A549 (cell line): ENCODE results near the gene TMX3. TPM values are rescaled to one million over a fixed set of nuclear protein-coding genes. Genes with fewer than 3 reads are reported as not detected.

ENCODE experiments used
- ATAC-seq, 2 experiments: fragments of 200-7000 bp in 1 of 2; fragments of >200 bp in 1 of 2; cut with Nextera tagmentation in 1 of 2; cut with Tn5 transposase in 1 of 2; 3 replicates each; pipeline versions ENCODE4 v1.8.0 to v1.9.1; 2018 to 2020; ENCODE audit warnings: mild to moderate bottlenecking in 1 of 2, moderate library complexity in 1 of 2
- CTCF ChIA-PET: fragments of 300-600 bp; sonication (Branson Sonifier 250); formaldehyde crosslinking; extraction: SDS; loops from one replicate; lab custom pipeline; 2021; ENCODE audit warnings: antibody characterized with exemption, inconsistent platforms; lab: Yijun Ruan, JAX
- POLR2A ChIA-PET: fragments of 350-600 bp; formaldehyde crosslinking; extraction: SDS; loops from one replicate; lab custom pipeline; 2021; ENCODE audit warnings: antibody characterized with exemption, inconsistent platforms; lab: Yijun Ruan, JAX
- DNase-seq, 2 experiments: peaks; one replicate each; pipeline versions ENCODE4 v3.0.0 to v3.0.0-alpha.2; 2011 to 2016; ENCODE audit warnings: low read depth in 1 of 2, low spot score in 1 of 2
- FAIRE-seq: peaks from 2 replicates; lab custom pipeline; 2011; peaks lifted over from hg19 to GRCh38; lab: Jason Lieb, UNC
- H3K27ac ChIP-seq, 2 experiments: fragments of >200 bp; sonication (Bioruptor Twin); formaldehyde crosslinking; 3 replicates each; pipeline ENCODE4 v1.5.1; 2016 to 2017
- H3K4me1 ChIP-seq: fragments of >200 bp; sonication (Bioruptor Twin); formaldehyde crosslinking; 3 replicates; pipeline ENCODE4 v1.6.1; 2016
- H3K4me2 ChIP-seq: fragments of >200 bp; sonication (Bioruptor Twin); formaldehyde crosslinking; 3 replicates; pipeline ENCODE4 v1.6.1; 2016
- H3K4me3 ChIP-seq: fragments of >200 bp; sonication (Bioruptor Twin); formaldehyde crosslinking; 3 replicates; pipeline ENCODE4 v1.5.1; 2016
- H3K9me3 ChIP-seq: fragments of >200 bp; sonication (Bioruptor Twin); formaldehyde crosslinking; 3 replicates; pipeline ENCODE4 v1.6.1; 2016
- CBX2 ChIP-seq: fragments of 200-600 bp; sonication (generic); IDR thresholded peaks from 2 replicates; pipeline ENCODE4 v1.6.1; 2016; ENCODE audit warnings: low read depth, mild to moderate bottlenecking, borderline replicate concordance
- CBX8 ChIP-seq: fragments of 200-600 bp; sonication (generic); IDR thresholded peaks from 2 replicates; pipeline ENCODE4 v1.6.1; 2016
- CEBPB ChIP-seq, 2 experiments: fragments of >200 bp in 1 of 2; sonication (Bioruptor Twin) in 1 of 2; formaldehyde crosslinking in 1 of 2; IDR thresholded peaks; 2 replicates each; pipeline ENCODE4 v1.6.1; 2012 to 2016
- CHD2 ChIP-seq: fragments of 150-350 bp; IDR thresholded peaks from 2 replicates; pipeline ENCODE4 v1.6.1; 2014; ENCODE audit warnings: low read length; ENCODE audit not compliant: partially characterized antibody
- EHMT2 ChIP-seq: fragments of 200-600 bp; sonication (generic); IDR thresholded peaks from 2 replicates; pipeline ENCODE4 v1.6.1; 2016; ENCODE audit warnings: antibody characterized with exemption, low read depth, mild to moderate bottlenecking, moderate library complexity
- ESRRA ChIP-seq: fragments of 150-350 bp; IDR thresholded peaks from 2 replicates; pipeline ENCODE4 v1.6.1; 2014; ENCODE audit warnings: mild to moderate bottlenecking, low read length, borderline replicate concordance
- FOSL2 ChIP-seq, 2 experiments: fragments of 450-650 bp in 1 of 2; fragments of >200 bp in 1 of 2; sonication (Bioruptor Twin) in 1 of 2; formaldehyde crosslinking; IDR thresholded peaks; 2 replicates each; pipeline versions ENCODE4 v1.5.0 to v1.6.1; 2016 to 2020; ENCODE audit warnings: mild to moderate bottlenecking in 1 of 2, moderate library complexity in 1 of 2
- HEYL ChIP-seq: fragments of 250-450 bp; sonication (Bioruptor Pico); IDR thresholded peaks from 2 replicates; pipeline ENCODE4 v1.8.0; 2021; ENCODE audit warnings: mild to moderate bottlenecking, moderate library complexity
- KDM1A ChIP-seq: fragments of 200-600 bp; sonication (generic); IDR thresholded peaks from 2 replicates; pipeline ENCODE4 v1.6.1; 2016; ENCODE audit warnings: low read depth, mild to moderate bottlenecking
- MYC ChIP-seq: IDR thresholded peaks from 2 replicates; pipeline ENCODE4 v1.6.1; 2012; ENCODE audit warnings: mild to moderate bottlenecking, inconsistent platforms, low read length, improper control_type of control experiment, borderline replicate concordance
- NR3C1 ChIP-seq: fragments of >200 bp; sonication (Bioruptor Twin); formaldehyde crosslinking; IDR thresholded peaks from 3 replicates; pipeline ENCODE4 v1.6.1; 2017
- POLR2AphosphoS2 ChIP-seq: conservative IDR thresholded peaks from 2 replicates; pipeline ENCODE4 v1.6.1; 2012; ENCODE audit warnings: low read length, improper control_type of control experiment, inconsistent platforms
- RARB ChIP-seq: fragments of 250-450 bp; sonication (Bioruptor Pico); IDR thresholded peaks from 2 replicates; pipeline ENCODE4 v1.8.0; 2021; ENCODE audit warnings: mild to moderate bottlenecking, moderate library complexity
- RFX5 ChIP-seq: fragments of 450-650 bp; IDR thresholded peaks from 2 replicates; pipeline ENCODE4 v1.7.1; 2014; ENCODE audit warnings: antibody characterized with exemption, mild to moderate bottlenecking, moderate library complexity
- TP53 ChIP-seq: fragments of 250-450 bp; sonication (Bioruptor Pico); IDR thresholded peaks from 2 replicates; pipeline ENCODE4 v1.5.0; 2021; ENCODE audit warnings: mild to moderate bottlenecking, moderate library complexity
- ZNF302 ChIP-seq: fragments of 250-450 bp; sonication (Bioruptor Pico); IDR thresholded peaks from 2 replicates; pipeline ENCODE4 v1.9.0; 2021; ENCODE audit warnings: inconsistent platforms, mild to moderate bottlenecking, moderate library complexity
- ZSCAN20 ChIP-seq: fragments of 250-450 bp; sonication (Bioruptor Pico); IDR thresholded peaks from 2 replicates; pipeline ENCODE4 v1.8.0; 2022; ENCODE audit warnings: mild to moderate bottlenecking, moderate library complexity
- WGBS: methylation state at CpG from one replicate; pipeline ENCODE4 v1.1.6; 2017; ENCODE audit errors: missing lambda C conversion rate; 5-methylcytosine and 5-hydroxymethylcytosine counted together
- polyA plus RNA-seq, 4 experiments: library from polyadenylated mRNA; depleted of rRNA in 3 of 4; stranded (reverse); fragments of >200 nt; fragmentation: RNase III in 1 of 4; extraction: RNeasy Plus Mini Kit Qiagen cat#74134 plus additional on column Dnase treatment in 1 of 4; gene quantifications; 2 replicates in 3 of 4; 3 replicates in 1 of 4; pipeline ENCODE4 v1.2.3, GENCODE V29; 2011 to 2017
- TF ChIP-seq, protein P1 (sequence below): IDR thresholded peaks from 2 replicates; pipeline ENCODE4 v1.6.1; 2012
- TF ChIP-seq, protein P2 (sequence below): fragments of 150-350 bp; IDR thresholded peaks from 2 replicates; pipeline ENCODE4 v1.6.1; 2014; ENCODE audit warnings: low read depth, mild to moderate bottlenecking, low read length
- TF ChIP-seq, protein P3 (sequence below): fragments of >200 bp; sonication (Bioruptor Twin); formaldehyde crosslinking; IDR thresholded peaks from 3 replicates; pipeline ENCODE4 v1.6.1; 2016
- TF ChIP-seq, protein P4 (sequence below): IDR thresholded peaks from 2 replicates; pipeline ENCODE4 v1.6.1; 2012; ENCODE audit warnings: low read depth, borderline replicate concordance
- TF ChIP-seq, protein P5 (sequence below): fragments of >200 bp; sonication (Bioruptor Twin); formaldehyde crosslinking; IDR thresholded peaks from 2 replicates; pipeline ENCODE4 v1.6.1; 2016

The TMX3 gene
- polyA plus RNA-seq, 2 of the 4 experiments (the other 2 are of a cell fraction) = 29.6 to 49.8 TPM

DNA sequence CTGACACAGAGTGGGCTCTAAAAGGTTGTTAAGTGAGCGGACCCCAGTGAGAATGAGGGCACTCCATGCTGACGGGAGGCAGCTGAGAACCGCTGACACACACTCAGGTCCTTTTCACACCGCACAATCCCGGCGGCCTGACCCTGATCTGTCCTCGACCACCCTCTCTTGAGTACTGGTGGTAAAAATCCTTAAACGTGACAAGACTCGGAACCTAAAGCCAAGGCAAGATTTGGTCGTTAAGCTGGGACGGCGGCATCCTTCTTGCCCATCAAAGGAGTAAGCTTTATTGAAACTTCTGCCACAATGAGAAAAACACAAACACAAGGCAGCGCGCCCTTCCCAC, 569 bp downstream of the TMX3 start:
- no peak for FAIRE-seq
- 3% methylated on average over 6 of the region's 14 CpGs for WGBS
- TF ChIP-seq, protein P1, sequence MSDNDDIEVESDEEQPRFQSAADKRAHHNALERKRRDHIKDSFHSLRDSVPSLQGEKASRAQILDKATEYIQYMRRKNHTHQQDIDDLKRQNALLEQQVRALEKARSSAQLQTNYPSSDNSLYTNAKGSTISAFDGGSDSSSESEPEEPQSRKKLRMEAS = no peak
- TF ChIP-seq FOSL2 (IDR thresholded peaks at IDR 0.05) (no peak), FOSL2 (CRISPR knock-in tag; IDR thresholded peaks at IDR 0.05) (no peak), NR3C1 (no peak), KDM1A (no peak), CEBPB (IDR thresholded peaks at IDR 0.05) (no peak), CHD2 (no peak), CBX8 (no peak), MYC (no peak)
- TF ChIP-seq, all 56 proteins: peak for 0
- peaks cover 7% of the 10 kb centered on the region; the same call in 1 of the 3 replicates for H3K4me1 ChIP-seq
- ChIA-PET POLR2A (no interaction called here), CTCF (no interaction called here)
- H3K27ac ChIP-seq = peak overlapping the region; percentile 94 to 98
- peak overlapping the region; percentile 96 for H3K4me3 ChIP-seq
- ATAC-seq (peak; percentile 40 to 55; a peak in 5 of 6 replicates), DNase-seq (peak in 1 of 2 experiments; percentile 6)
- no peaks in the 10 kb centered on the region for H3K9me3 ChIP-seq
- peak overlapping the region; percentile 87 for H3K4me2 ChIP-seq

DNA sequence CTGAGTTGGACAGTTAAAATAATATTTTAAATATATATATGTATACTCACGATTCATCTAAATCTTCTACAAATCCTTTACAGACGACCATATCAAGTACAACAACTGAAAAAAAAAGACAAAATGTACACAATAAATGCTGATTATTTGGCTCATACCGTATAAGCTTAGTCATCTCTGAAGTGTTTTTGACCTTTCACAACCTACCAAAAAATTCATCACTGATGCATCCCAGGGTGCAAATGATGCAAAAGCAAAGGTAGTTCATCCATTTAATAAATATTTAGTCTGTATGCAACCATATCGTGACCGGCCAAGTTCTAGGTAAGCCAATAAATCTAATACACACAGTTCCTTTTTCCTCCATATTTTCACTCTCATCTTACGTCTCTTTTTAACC, 1.1 kb downstream of the TMX3 start:
- 13% methylated on average over 6 of the region's 6 CpGs for WGBS
- FAIRE-seq = no peak
- H3K27ac ChIP-seq = peak overlapping the region; percentile 94 to 98
- ATAC-seq = no peak
- POLR2A ChIA-PET = no interaction called here
- no peak for DNase-seq
- peak overlapping the region; percentile 96 for H3K4me3 ChIP-seq
- H3K4me2 ChIP-seq = peak overlapping the region; percentile 87
- H3K4me1 ChIP-seq = peaks cover 7% of the 10 kb centered on the region; the same call in 1 of the 3 replicates
- no peak for TF ChIP-seq ZNF302 (CRISPR knock-in tag)
- TF ChIP-seq ESRRA = no peak
- TF ChIP-seq, protein P2, sequence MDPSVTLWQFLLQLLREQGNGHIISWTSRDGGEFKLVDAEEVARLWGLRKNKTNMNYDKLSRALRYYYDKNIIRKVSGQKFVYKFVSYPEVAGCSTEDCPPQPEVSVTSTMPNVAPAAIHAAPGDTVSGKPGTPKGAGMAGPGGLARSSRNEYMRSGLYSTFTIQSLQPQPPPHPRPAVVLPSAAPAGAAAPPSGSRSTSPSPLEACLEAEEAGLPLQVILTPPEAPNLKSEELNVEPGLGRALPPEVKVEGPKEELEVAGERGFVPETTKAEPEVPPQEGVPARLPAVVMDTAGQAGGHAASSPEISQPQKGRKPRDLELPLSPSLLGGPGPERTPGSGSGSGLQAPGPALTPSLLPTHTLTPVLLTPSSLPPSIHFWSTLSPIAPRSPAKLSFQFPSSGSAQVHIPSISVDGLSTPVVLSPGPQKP = no peak
- no peak for TF ChIP-seq HEYL (CRISPR knock-in tag)
- TF ChIP-seq, protein P3, sequence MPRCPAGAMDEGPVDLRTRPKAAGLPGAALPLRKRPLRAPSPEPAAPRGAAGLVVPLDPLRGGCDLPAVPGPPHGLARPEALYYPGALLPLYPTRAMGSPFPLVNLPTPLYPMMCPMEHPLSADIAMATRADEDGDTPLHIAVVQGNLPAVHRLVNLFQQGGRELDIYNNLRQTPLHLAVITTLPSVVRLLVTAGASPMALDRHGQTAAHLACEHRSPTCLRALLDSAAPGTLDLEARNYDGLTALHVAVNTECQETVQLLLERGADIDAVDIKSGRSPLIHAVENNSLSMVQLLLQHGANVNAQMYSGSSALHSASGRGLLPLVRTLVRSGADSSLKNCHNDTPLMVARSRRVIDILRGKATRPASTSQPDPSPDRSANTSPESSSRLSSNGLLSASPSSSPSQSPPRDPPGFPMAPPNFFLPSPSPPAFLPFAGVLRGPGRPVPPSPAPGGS = no peak
- no peak for TF ChIP-seq CBX2
- no peak for TF ChIP-seq CHD2
- CTCF ChIA-PET = no interaction called here
- no peaks in the 10 kb centered on the region for H3K9me3 ChIP-seq

DNA sequence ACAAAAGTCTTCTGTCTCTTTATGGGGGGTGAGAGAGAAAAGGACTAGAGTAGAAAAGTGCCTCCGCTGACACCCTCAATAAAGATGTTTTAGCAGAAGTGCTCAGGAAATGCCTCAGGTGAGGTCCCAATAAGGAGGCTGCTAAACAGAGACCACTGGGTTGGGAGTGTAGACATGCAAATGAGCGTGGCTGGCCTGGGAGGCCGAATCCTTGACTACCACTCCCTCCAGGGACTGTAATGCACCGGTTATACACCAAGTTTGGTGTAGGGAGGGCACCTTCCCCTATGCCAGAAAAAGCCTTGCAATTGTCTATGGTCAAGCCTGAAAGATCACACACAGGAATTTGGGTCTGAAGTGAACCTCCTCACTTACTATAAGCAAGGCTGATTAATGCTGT, 1.8 kb downstream of the TMX3 start:
- no peak for ATAC-seq
- no peak for DNase-seq

More for the DNA sequence above, 1.8 kb downstream of the TMX3 start:
- FAIRE-seq = no peak
- H3K4me1 ChIP-seq = peaks cover 7% of the 10 kb centered on the region; the same call in 1 of the 3 replicates
- no peak overlapping the region for H3K4me3 ChIP-seq
- WGBS = 97% methylated on average over 4 of the region's 4 CpGs
- CTCF ChIA-PET = no interaction called here
- TF ChIP-seq KDM1A = no peak
- no peak for TF ChIP-seq EHMT2
- no peak for TF ChIP-seq ZSCAN20 (CRISPR knock-in tag)
- TF ChIP-seq RARB (CRISPR knock-in tag) = no peak
- no peak for TF ChIP-seq TP53 (CRISPR knock-in tag)
- TF ChIP-seq ZNF302 (CRISPR knock-in tag) = no peak
- TF ChIP-seq, protein P4, sequence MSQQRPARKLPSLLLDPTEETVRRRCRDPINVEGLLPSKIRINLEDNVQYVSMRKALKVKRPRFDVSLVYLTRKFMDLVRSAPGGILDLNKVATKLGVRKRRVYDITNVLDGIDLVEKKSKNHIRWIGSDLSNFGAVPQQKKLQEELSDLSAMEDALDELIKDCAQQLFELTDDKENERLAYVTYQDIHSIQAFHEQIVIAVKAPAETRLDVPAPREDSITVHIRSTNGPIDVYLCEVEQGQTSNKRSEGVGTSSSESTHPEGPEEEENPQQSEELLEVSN = no peak
- TF ChIP-seq POLR2AphosphoS2 = no peak
- TF ChIP-seq HEYL (CRISPR knock-in tag) = no peak
- TF ChIP-seq, protein P5, sequence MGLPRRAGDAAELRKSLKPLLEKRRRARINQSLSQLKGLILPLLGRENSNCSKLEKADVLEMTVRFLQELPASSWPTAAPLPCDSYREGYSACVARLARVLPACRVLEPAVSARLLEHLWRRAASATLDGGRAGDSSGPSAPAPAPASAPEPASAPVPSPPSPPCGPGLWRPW = no peak
- no peak for TF ChIP-seq RFX5
- POLR2A ChIA-PET = no interaction called here
- H3K27ac ChIP-seq = no peak overlapping the region
- peak overlapping the region; percentile 87 for H3K4me2 ChIP-seq
- H3K9me3 ChIP-seq = no peaks in the 10 kb centered on the region
